OCI-LY3 (cell line): ENCODE measurements around the gene ZNF280A.
"Not testable (repeated sequence)": the region's sequence is repeated elsewhere in the genome, so short reads cannot be mapped to it uniquely, and the experiment has no call there.

ENCODE experiments used
- CTCF ChIP-seq: fragments of 200-600, 300-600 bp; sonication (generic); IDR thresholded peaks from 2 replicates; pipeline ENCODE4 v1.5.1; 2014; ENCODE audit warnings: antibody characterized with exemption, low read length, low read depth
- EZH2phosphoT487 ChIP-seq: fragments of 200-600 bp; shearing (Covaris generic); IDR thresholded peaks from 2 replicates; pipeline ENCODE4 v1.6.1; 2018; ENCODE audit warnings: antibody characterized with exemption, mixed run types, low read depth

GRCh38 chr22:22510833-22511232 lies 9.2 kb downstream of the ZNF280A start:
- TF ChIP-seq CTCF, EZH2phosphoT487: not testable (repeated sequence)
